ENCODE results near the gene ATP6AP1.

Gene ATP6AP1

DNA sequence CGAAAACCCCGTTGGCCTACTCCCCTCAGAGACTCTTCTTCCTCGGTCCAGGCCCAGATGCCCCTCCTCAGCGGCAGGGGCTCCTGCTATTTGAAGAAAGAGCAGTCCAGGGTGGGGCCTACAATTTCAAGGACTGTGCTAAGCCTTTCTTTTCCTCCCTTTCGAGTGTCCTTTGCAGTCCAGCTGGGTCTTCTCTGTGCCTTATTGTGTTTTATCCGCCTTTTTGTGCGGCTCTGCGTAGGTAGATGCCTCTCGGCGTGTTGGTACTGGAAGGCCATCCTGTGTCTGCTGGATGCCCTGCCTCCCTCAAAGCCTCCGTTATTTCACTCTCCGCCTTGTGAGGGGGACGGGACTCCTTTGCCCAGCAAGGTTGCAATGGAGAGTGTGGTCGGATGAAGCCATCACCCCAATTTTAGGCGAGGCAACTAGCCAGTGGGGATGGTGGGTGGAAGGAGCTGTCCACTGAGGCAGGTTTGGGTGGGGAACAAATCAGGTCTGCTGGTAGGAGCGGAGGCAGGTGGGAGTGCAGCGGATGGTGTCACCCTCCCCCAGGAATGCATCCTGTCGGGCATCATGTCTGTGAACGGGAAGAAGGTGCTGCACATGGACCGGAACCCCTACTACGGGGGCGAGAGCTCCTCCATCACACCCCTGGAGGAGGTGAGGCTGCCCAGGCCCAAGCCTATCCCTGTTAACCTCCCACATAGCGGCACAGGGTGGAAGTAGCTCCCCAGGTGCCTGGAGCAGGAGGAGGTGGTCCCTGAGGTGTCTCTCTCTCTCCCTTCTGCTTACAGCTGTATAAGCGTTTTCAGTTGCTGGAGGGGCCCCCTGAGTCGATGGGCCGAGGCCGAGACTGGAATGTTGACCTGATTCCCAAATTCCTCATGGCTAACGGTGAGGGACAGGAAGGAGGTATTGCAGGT, 9.8 kb downstream of the ATP6AP1 start:
- WGBS, 2 donors (ENCODE audit: extremely low coverage in 2 of 2, insufficient read length in 2 of 2, insufficient replicate concordance in 1 of 2) = no CpG with 5 or more reads among the region's 28 CpGs
- Histone ChIP-seq H2AK5ac (ENCODE audit: low read depth, low read length) (no peak overlapping the region), H3K14ac (ENCODE audit: low read length) (no peak overlapping the region), H3K4me3 (ENCODE audit: low read length in 2 of 2) (peak overlapping the region; percentile 91 to 98), H2BK5ac (ENCODE audit: low read length) (peak overlapping the region; percentile 53), H3K23ac (ENCODE audit: low read depth, low read length, poor library complexity) (no peak overlapping the region), H3K9ac (ENCODE audit: low read depth, low read length, poor library complexity) (peak overlapping the region; percentile 81), H3K18ac (ENCODE audit: low read length) (no peak overlapping the region), H3K27ac (replicated peaks; ENCODE audit: low read length) (no peak overlapping the region), H3K9me3 (replicated peaks in 1 of 2; ENCODE audit: control insufficient read depth in 2 of 2, insufficient read depth in 1 of 2, low read depth in 1 of 2, low read length in 2 of 2) (no peaks in the 10 kb centered on the region), H2AFZ (ENCODE audit: low read length) (no peak overlapping the region), H4K91ac (ENCODE audit: low read depth, low read length, poor library complexity) (no peak overlapping the region), H3K36me3 (replicated peaks in 1 of 2; ENCODE audit: control insufficient read depth in 2 of 2, insufficient read depth in 2 of 2, low read length in 2 of 2) (peaks cover 30 to 79% of the 10 kb centered on the region in 2 donors), H3K4me2 (ENCODE audit: insufficient read depth, low read length, poor library complexity, severe bottlenecking) (peak overlapping the region; percentile 60), H2BK15ac (ENCODE audit: low read length) (no peak overlapping the region), H2BK12ac (ENCODE audit: low read length) (no peak overlapping the region), H3K4ac (ENCODE audit: low read length) (no peak overlapping the region), H2BK120ac (ENCODE audit: low read depth, low read length) (no peak overlapping the region), H4K8ac (ENCODE audit: low read depth, low read length) (no peak overlapping the region), H3K4me1 (ENCODE audit: control insufficient read depth in 2 of 2, insufficient read depth in 1 of 2, low read depth in 1 of 2, low read length in 2 of 2) (peaks cover 7% of the 10 kb centered on the region in 2 donors), H3K27me3 (ENCODE audit: control insufficient read depth in 3 of 3, insufficient read depth in 3 of 3, low read depth in 1 of 3, low read length in 3 of 3) (no peaks in the 10 kb centered on the region), H3K79me1 (ENCODE audit: low read depth, low read length) (peaks cover 10% of the 10 kb centered on the region)
- no peak for DNase-seq (ENCODE audit: low spot score)

GRCh38 chrX:154439841-154440240, 11.4 kb downstream of the ATP6AP1 start:
- Histone ChIP-seq H3K14ac (ENCODE audit: low read length) (no peak overlapping the region), H2BK12ac (ENCODE audit: low read length) (no peak overlapping the region), H3K4ac (ENCODE audit: low read length) (no peak overlapping the region), H2BK5ac (ENCODE audit: low read length) (no peak overlapping the region), H2BK120ac (ENCODE audit: low read depth, low read length) (no peak overlapping the region), H3K4me3 (ENCODE audit: low read length in 2 of 2) (no peak overlapping the region), H3K9me3 (replicated peaks in 1 of 2; ENCODE audit: control insufficient read depth in 2 of 2, insufficient read depth in 1 of 2, low read depth in 1 of 2, low read length in 2 of 2) (no peaks in the 10 kb centered on the region), H2AK5ac (ENCODE audit: low read depth, low read length) (no peak overlapping the region), H2AFZ (ENCODE audit: low read length) (no peak overlapping the region), H2BK15ac (ENCODE audit: low read length) (no peak overlapping the region), H3K27me3 (ENCODE audit: control insufficient read depth in 3 of 3, insufficient read depth in 3 of 3, low read depth in 1 of 3, low read length in 3 of 3) (no peaks in the 10 kb centered on the region), H3K18ac (ENCODE audit: low read length) (no peak overlapping the region), H3K4me1 (ENCODE audit: control insufficient read depth in 2 of 2, insufficient read depth in 1 of 2, low read depth in 1 of 2, low read length in 2 of 2) (peaks cover 7 to 10% of the 10 kb centered on the region in 2 donors), H4K91ac (ENCODE audit: low read depth, low read length, poor library complexity) (no peak overlapping the region), H3K9ac (ENCODE audit: low read depth, low read length, poor library complexity) (no peak overlapping the region), H4K8ac (ENCODE audit: low read depth, low read length) (no peak overlapping the region), H3K79me1 (ENCODE audit: low read depth, low read length) (peaks cover 13% of the 10 kb centered on the region), H3K36me3 (replicated peaks in 1 of 2; ENCODE audit: control insufficient read depth in 2 of 2, insufficient read depth in 2 of 2, low read length in 2 of 2) (peaks cover 23 to 63% of the 10 kb centered on the region in 2 donors), H3K23ac (ENCODE audit: low read depth, low read length, poor library complexity) (no peak overlapping the region), H3K27ac (replicated peaks; ENCODE audit: low read length) (no peak overlapping the region), H3K4me2 (ENCODE audit: insufficient read depth, low read length, poor library complexity, severe bottlenecking) (no peak overlapping the region)
- WGBS, 2 donors (ENCODE audit: extremely low coverage in 2 of 2, insufficient read length in 2 of 2, insufficient replicate concordance in 1 of 2) = no CpG with 5 or more reads among the region's 18 CpGs
- no peak for DNase-seq (ENCODE audit: low spot score)

- Histone ChIP-seq H2BK12ac (ENCODE audit: low read length) (no peak overlapping the region), H4K8ac (ENCODE audit: low read depth, low read length) (no peak overlapping the region), H3K9ac (ENCODE audit: low read depth, low read length, poor library complexity) (no peak overlapping the region), H2AFZ (ENCODE audit: low read length) (no peak overlapping the region), H3K4ac (ENCODE audit: low read length) (no peak overlapping the region), H2AK5ac (ENCODE audit: low read depth, low read length) (no peak overlapping the region), H3K23ac (ENCODE audit: low read depth, low read length, poor library complexity) (no peak overlapping the region), H2BK120ac (ENCODE audit: low read depth, low read length) (no peak overlapping the region), H3K14ac (ENCODE audit: low read length) (no peak overlapping the region), H3K27me3 (ENCODE audit: control insufficient read depth in 3 of 3, insufficient read depth in 3 of 3, low read depth in 1 of 3, low read length in 3 of 3) (no peaks in the 10 kb centered on the region), H3K79me1 (ENCODE audit: low read depth, low read length) (peaks cover 13% of the 10 kb centered on the region), H3K27ac (replicated peaks; ENCODE audit: low read length) (no peak overlapping the region), H3K36me3 (replicated peaks in 1 of 2; ENCODE audit: control insufficient read depth in 2 of 2, insufficient read depth in 2 of 2, low read length in 2 of 2) (peaks cover 23 to 54% of the 10 kb centered on the region in 2 donors), H4K91ac (ENCODE audit: low read depth, low read length, poor library complexity) (no peak overlapping the region), H3K4me1 (ENCODE audit: control insufficient read depth in 2 of 2, insufficient read depth in 1 of 2, low read depth in 1 of 2, low read length in 2 of 2) (peaks cover 7 to 10% of the 10 kb centered on the region in 2 donors), H3K9me3 (replicated peaks in 1 of 2; ENCODE audit: control insufficient read depth in 2 of 2, insufficient read depth in 1 of 2, low read depth in 1 of 2, low read length in 2 of 2) (no peaks in the 10 kb centered on the region), H3K4me3 (ENCODE audit: low read length in 2 of 2) (no peak overlapping the region), H2BK15ac (ENCODE audit: low read length) (no peak overlapping the region), H3K18ac (ENCODE audit: low read length) (no peak overlapping the region), H2BK5ac (ENCODE audit: low read length) (no peak overlapping the region), H3K4me2 (ENCODE audit: insufficient read depth, low read length, poor library complexity, severe bottlenecking) (no peak overlapping the region)
- DNase-seq (ENCODE audit: low spot score) = no peak
- no CpG with 5 or more reads among the region's 17 CpGs for WGBS, 2 donors (ENCODE audit: extremely low coverage in 2 of 2, insufficient read length in 2 of 2, insufficient replicate concordance in 1 of 2)
These were observed 12.3 kb downstream of the ATP6AP1 start for GRCh38 chrX:154440623-154441357.

DNA sequence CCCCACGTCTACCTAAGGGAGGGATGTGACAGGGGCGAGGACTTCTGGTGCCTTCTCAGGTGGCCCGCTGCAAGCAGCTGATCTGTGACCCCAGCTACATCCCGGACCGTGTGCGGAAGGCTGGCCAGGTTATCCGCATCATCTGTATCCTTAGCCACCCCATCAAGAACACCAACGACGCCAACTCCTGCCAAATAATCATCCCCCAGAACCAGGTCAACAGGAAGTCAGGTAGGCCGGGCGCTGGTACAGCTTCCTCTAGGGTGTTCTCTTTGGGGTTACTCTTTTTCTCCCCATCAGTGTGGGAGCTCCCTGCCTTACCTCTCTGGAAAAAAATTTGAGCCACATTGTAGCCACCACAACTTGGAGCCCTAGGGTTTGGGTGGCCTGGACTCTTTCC, 13.1 kb downstream of the ATP6AP1 start:
- Histone ChIP-seq H4K8ac (ENCODE audit: low read depth, low read length) (no peak overlapping the region), H3K9me3 (replicated peaks in 1 of 2; ENCODE audit: control insufficient read depth in 2 of 2, insufficient read depth in 1 of 2, low read depth in 1 of 2, low read length in 2 of 2) (no peaks in the 10 kb centered on the region), H3K4me3 (ENCODE audit: low read length in 2 of 2) (no peak overlapping the region), H3K79me1 (ENCODE audit: low read depth, low read length) (peaks cover 13% of the 10 kb centered on the region), H3K9ac (ENCODE audit: low read depth, low read length, poor library complexity) (no peak overlapping the region), H3K23ac (ENCODE audit: low read depth, low read length, poor library complexity) (no peak overlapping the region), H4K91ac (ENCODE audit: low read depth, low read length, poor library complexity) (no peak overlapping the region), H3K36me3 (replicated peaks in 1 of 2; ENCODE audit: control insufficient read depth in 2 of 2, insufficient read depth in 2 of 2, low read length in 2 of 2) (peaks cover 23 to 48% of the 10 kb centered on the region in 2 donors), H3K4me1 (ENCODE audit: control insufficient read depth in 2 of 2, insufficient read depth in 1 of 2, low read depth in 1 of 2, low read length in 2 of 2) (peaks cover 6 to 7% of the 10 kb centered on the region in 2 donors), H2AFZ (ENCODE audit: low read length) (no peak overlapping the region), H2BK5ac (ENCODE audit: low read length) (no peak overlapping the region), H3K4ac (ENCODE audit: low read length) (no peak overlapping the region), H2BK120ac (ENCODE audit: low read depth, low read length) (no peak overlapping the region), H3K14ac (ENCODE audit: low read length) (no peak overlapping the region), H3K18ac (ENCODE audit: low read length) (no peak overlapping the region), H2AK5ac (ENCODE audit: low read depth, low read length) (no peak overlapping the region), H3K4me2 (ENCODE audit: insufficient read depth, low read length, poor library complexity, severe bottlenecking) (no peak overlapping the region), H3K27ac (replicated peaks; ENCODE audit: low read length) (no peak overlapping the region), H3K27me3 (ENCODE audit: control insufficient read depth in 3 of 3, insufficient read depth in 3 of 3, low read depth in 1 of 3, low read length in 3 of 3) (no peaks in the 10 kb centered on the region), H2BK12ac (ENCODE audit: low read length) (no peak overlapping the region), H2BK15ac (ENCODE audit: low read length) (no peak overlapping the region)
- WGBS, 2 donors (ENCODE audit: extremely low coverage in 2 of 2, insufficient read length in 2 of 2, insufficient replicate concordance in 1 of 2) = no CpG with 5 or more reads among the region's 11 CpGs
- no peak for DNase-seq (ENCODE audit: low spot score)

Data from neuronal stem cell (in vitro differentiated cells).